ENCODE data around the gene TULP1.

Gene TULP1

GRCh38 chr6:35488517-35488862, 24.2 kb downstream of the TULP1 start:
- TF ChIP-seq CTCF (IDR thresholded peaks at IDR 0.05), result no peak

DNA sequence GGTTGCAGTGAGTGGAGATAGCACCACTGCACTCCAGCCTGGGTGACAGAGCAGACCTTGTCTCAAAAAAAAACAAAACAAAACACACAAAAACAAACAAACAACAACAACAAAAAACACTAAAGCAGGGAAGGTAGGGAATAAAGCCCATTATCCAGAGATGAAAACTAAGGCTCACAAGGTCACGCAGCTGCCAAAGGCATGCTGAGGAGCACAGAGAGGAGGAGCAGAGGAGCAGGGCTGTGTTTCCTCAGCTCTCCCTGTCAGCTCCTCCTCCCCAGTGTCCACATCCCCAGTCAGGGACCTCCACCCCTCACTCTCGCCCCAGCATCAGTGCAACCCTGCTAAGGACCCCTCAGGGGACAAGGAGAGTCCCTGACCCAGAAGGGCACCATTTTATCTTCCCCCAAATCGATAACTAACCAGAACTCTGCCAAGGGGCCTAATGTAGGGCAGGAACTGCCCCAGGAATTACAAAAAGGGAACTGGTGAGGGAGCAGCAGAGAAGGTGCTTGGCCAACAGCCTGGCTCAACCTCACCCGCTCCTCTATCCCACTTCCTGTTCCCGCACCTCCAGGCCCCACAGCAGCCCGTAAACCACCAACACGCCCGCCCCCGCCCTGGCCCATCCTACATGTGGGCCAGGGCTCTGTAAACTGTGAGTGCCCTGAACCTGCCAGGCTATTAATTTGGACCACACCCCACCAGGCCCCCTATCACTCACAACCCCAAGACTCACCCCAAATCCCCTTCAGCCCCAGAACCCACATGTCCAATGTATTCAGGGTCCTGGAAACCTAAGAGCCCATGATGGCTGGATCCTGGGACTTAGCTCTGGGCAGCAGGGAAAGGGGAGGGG, 24.8 kb downstream of the TULP1 start:
- no peak for TF ChIP-seq CTCF (IDR thresholded peaks at IDR 0.05)

DNA sequence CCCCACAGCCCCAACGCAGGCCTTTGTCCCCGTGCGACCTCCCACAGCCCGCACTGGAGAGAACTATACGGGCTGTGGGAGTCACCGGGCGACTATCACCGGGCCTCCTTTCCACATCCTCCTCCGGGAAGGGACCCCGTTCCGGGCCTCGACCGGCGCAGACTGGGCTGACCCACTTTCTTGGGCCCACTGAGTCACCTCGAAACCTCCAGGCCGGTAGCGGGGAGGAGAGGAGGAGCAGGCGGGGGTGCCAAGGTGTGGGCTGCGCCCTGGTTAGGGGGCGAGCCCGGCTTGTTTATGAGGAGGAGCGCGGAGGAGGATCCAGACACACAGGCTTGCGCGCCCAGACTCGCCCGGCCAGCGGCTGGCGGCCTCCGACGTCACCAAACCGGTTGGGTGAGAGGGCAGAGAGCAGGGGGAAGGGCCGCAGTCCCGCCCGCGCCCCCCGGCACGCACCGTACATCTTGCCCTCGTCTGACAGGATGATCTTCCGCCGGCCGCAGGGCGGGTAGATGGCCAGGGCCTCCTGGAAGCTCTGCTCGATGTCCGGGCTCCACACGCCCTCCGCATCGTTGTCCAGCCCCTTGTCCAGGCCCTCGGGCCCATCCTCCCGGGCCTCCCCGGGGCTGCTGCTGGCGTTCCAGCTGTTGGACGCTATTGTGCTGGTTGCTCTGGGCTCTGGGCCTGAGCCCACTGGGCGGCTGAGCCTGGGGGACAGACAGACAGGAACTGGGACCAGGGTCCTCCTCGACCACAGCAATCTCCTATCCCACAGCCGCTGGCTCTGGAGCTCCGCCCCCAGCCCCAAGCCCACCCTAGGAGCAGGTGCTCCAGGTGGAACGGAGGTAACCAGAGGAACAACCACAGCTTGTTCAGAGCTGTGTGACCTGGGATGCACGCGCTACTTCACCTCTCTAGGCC, 26.4 kb downstream of the TULP1 start:
- TF ChIP-seq CTCF (IDR thresholded peaks at IDR 0.05), result no peak

DNA sequence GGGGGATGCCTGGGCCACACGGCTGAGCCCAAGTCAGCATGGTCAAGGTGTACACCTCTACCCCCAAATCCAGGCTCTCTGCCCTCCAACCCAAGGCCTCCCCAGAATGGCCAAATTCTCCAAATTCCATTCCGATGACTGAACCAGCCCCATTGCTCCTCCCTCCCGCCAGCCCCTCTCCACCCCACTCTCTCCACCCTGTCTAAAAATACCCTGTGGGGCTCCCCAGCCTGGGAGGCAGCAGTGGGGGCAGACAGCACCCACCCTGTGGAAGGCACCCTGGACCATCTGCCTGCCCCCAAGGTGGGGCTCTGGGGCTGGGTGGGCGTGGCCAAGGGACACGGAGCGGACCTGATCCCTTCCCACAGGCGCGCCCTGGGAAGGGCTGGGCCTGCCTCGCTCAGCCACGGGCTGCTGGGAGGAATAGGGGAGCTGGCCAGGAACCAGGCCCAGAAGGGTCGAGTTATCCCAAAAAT, 27.3 kb downstream of the TULP1 start:
- no peak for TF ChIP-seq CTCF (IDR thresholded peaks at IDR 0.05)

- TF ChIP-seq CTCF (IDR thresholded peaks at IDR 0.05), result no peak
Observed at GRCh38 chr6:35484921-35485392, 27.7 kb downstream of the TULP1 start.

GRCh38 chr6:35483893-35484645, 28.6 kb downstream of the TULP1 start:
- no peak for TF ChIP-seq CTCF (IDR thresholded peaks at IDR 0.05)

GRCh38 chr6:35483490-35483889, 29.2 kb downstream of the TULP1 start:
- no peak for TF ChIP-seq CTCF (IDR thresholded peaks at IDR 0.05)
